ENCODE measurements around the gene POU2AF1.

Gene POU2AF1, protein sequence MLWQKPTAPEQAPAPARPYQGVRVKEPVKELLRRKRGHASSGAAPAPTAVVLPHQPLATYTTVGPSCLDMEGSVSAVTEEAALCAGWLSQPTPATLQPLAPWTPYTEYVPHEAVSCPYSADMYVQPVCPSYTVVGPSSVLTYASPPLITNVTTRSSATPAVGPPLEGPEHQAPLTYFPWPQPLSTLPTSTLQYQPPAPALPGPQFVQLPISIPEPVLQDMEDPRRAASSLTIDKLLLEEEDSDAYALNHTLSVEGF

DNA sequence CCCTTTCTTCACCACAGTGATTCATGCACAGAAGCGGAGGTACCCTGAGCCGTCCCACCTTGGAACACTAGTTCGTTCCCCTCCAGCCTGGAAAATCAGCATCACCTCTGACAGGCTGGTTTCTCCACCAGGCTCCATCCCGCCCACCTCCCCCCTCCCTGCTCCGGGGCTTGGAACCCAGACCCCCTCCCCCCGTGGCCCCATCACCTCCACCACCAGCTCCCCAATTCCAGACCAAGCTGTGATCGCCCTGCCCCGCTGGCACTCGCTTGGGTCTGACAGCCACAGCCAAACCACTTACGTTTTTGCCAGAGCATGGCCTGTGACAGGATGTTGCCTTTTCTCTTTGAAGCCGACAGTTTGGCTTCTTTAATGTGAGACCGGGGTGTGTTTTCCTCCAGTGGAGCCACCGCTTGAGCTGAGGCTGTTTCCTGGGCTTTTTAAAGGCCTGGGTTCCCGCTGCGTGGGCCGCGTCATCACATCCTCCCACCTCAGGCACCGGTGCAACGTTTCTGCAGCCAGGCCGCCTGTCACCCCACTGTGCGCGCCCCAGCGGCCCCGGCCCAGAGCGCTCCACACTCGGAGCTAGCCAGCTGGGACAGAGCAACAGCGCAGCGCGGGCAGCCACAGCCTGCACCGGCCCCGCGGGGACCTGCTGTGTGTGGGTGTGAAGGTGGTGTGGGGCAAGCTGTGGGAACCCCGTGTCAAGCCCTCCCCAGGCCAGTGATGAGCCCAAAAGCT is at the start of gene POU2AF1:
POU2AF1 (minus strand) TSS at position 415 of the 741 bp plus-strand sequence; CDS start at position 317, 98 bp downstream.
- H3K4me3 ChIP-seq: no peak within 1 kb of the TSS
- no peaks in the 10 kb centered on the region for H3K27me3 ChIP-seq (ENCODE audit: low read depth)
- H3K4me1 ChIP-seq: no peaks in the 10 kb centered on the region
- in situ Hi-C loops (cut with MboI; ENCODE audit: low sequenced_read_pairs): no loop called here
- no peaks in the 10 kb centered on the region for H3K36me3 ChIP-seq (replicated peaks)
- DNase-seq (ENCODE audit: low spot score in 2 of 2): no peak
- H3K9me3 ChIP-seq: no peaks in the 10 kb centered on the region

GRCh38 chr11:111428113-111428876 is 49.2 kb upstream of the POU2AF1 start:
- DNase-seq (ENCODE audit: low spot score in 2 of 2): no peak

GRCh38 chr11:111427471-111427912 is 48.4 kb upstream of the POU2AF1 start:
- DNase-seq (ENCODE audit: low spot score in 2 of 2): peak; percentile 66 to 68
- in situ Hi-C loops (cut with MboI; ENCODE audit: low sequenced_read_pairs): no loop called here

More at GRCh38 chr11:111428113-111428876, 49.2 kb upstream of the POU2AF1 start:
- no peak overlapping the region for H3K4me3 ChIP-seq
- in situ Hi-C loops (cut with MboI; ENCODE audit: low sequenced_read_pairs): no loop called here
- no peaks in the 10 kb centered on the region; the same call in 1 of the 2 replicates for H3K9me3 ChIP-seq
- H3K36me3 ChIP-seq (replicated peaks): no peaks in the 10 kb centered on the region
- H3K27me3 ChIP-seq (ENCODE audit: low read depth): 0 out of 2 replicates have a peak, but pooled peaks cover 4% of the 10 kb centered on the region
- H3K4me1 ChIP-seq: peaks cover 7% of the 10 kb centered on the region; the same call in 1 of the 2 replicates

GRCh38 chr11:111426617-111427016 is 47.5 kb upstream of the POU2AF1 start:
- in situ Hi-C loops (cut with MboI; ENCODE audit: low sequenced_read_pairs): no loop called here
- H3K9me3 ChIP-seq: no peaks in the 10 kb centered on the region

More at GRCh38 chr11:111427471-111427912, 48.4 kb upstream of the POU2AF1 start:
- no peak overlapping the region for H3K4me3 ChIP-seq
- peaks cover 7% of the 10 kb centered on the region; the same call in 1 of the 2 replicates for H3K4me1 ChIP-seq
- no peaks in the 10 kb centered on the region for H3K36me3 ChIP-seq (replicated peaks)
- 0 out of 2 replicates have a peak, but pooled peaks cover 4% of the 10 kb centered on the region for H3K27me3 ChIP-seq (ENCODE audit: low read depth)
- no peaks in the 10 kb centered on the region; the same call in 1 of the 2 replicates for H3K9me3 ChIP-seq

DNA sequence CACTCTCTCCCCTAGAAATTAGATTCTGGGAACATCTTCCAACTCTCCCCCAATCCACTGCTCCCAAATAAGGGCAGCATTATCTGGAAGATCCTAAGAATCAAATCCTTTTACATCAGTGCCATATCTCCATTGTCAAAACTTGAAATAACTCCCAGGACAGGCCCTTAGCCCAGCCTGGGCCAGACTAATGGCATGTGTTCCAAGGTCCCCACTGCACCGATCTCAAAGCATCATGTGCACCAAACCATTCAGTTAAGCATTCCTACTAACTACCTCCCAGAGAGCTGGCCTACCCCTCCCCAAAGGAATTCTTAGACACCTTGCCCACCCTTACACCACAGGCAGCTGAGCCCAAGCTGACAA is 44.2 kb upstream of the POU2AF1 start:
- Histone ChIP-seq H3K9me3 (no peaks in the 10 kb centered on the region), H3K36me3 (replicated peaks) (no peaks in the 10 kb centered on the region), H3K4me1 (peaks cover 7% of the 10 kb centered on the region; the same call in 1 of the 2 replicates), H3K4me3 (no peak overlapping the region), H3K27me3 (ENCODE audit: low read depth) (no peaks in the 10 kb centered on the region)
- no peak for DNase-seq (ENCODE audit: low spot score in 2 of 2)
- in situ Hi-C loops (cut with MboI; ENCODE audit: low sequenced_read_pairs): no loop called here

More at GRCh38 chr11:111426617-111427016, 47.5 kb upstream of the POU2AF1 start:
- DNase-seq (ENCODE audit: low spot score in 2 of 2): no peak
- Histone ChIP-seq H3K36me3 (replicated peaks) (no peaks in the 10 kb centered on the region), H3K27me3 (ENCODE audit: low read depth) (0 out of 2 replicates have a peak, but pooled peaks cover under 1% of the 10 kb centered on the region), H3K4me1 (peaks cover 7% of the 10 kb centered on the region; the same call in 1 of the 2 replicates), H3K4me3 (no peak overlapping the region)

GRCh38 chr11:111422494-111423249 is 43.6 kb upstream of the POU2AF1 start:
- in situ Hi-C loops (cut with MboI; ENCODE audit: low sequenced_read_pairs): no loop called here
- H3K9me3 ChIP-seq: no peaks in the 10 kb centered on the region

DNA sequence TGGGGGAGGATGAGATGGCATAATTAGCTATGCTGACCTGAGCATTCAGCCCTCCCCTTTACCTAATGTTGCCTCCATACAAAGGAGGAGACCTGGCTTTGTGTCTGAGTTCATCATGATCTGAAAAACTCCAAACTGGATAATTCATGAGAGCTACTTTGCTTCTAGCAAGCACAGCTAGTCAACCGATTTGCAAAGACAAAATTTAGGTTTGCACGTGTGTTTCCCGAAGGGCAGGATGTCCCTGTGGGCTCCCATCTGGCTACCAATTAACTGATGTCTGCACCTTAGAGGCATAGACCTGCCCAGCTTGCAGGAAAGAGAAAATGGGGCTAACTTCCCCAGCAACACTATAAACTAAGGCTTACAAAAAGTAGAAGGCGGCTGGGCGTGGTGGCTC is 42.2 kb upstream of the POU2AF1 start:
- Histone ChIP-seq H3K9me3 (no peaks in the 10 kb centered on the region), H3K27me3 (ENCODE audit: low read depth) (no peaks in the 10 kb centered on the region), H3K4me3 (no peak overlapping the region), H3K36me3 (replicated peaks) (no peaks in the 10 kb centered on the region), H3K4me1 (no peaks in the 10 kb centered on the region)
- DNase-seq (ENCODE audit: low spot score in 2 of 2): no peak
- in situ Hi-C loops (cut with MboI; ENCODE audit: low sequenced_read_pairs): no loop called here

More at GRCh38 chr11:111422494-111423249, 43.6 kb upstream of the POU2AF1 start:
- Histone ChIP-seq H3K4me1 (peaks cover 5% of the 10 kb centered on the region; the same call in 1 of the 2 replicates), H3K36me3 (replicated peaks) (no peaks in the 10 kb centered on the region), H3K27me3 (ENCODE audit: low read depth) (no peaks in the 10 kb centered on the region), H3K4me3 (no peak overlapping the region)
- peak; percentile 26 to 68 for DNase-seq (ENCODE audit: low spot score in 2 of 2)

GRCh38 chr11:111419641-111420327 is 40.7 kb upstream of the POU2AF1 start:
- no peaks in the 10 kb centered on the region for H3K9me3 ChIP-seq
- no peak for DNase-seq (ENCODE audit: low spot score in 2 of 2)
- in situ Hi-C loops (cut with MboI; ENCODE audit: low sequenced_read_pairs): no loop called here
- H3K4me1 ChIP-seq: no peaks in the 10 kb centered on the region
- H3K27me3 ChIP-seq (ENCODE audit: low read depth): no peaks in the 10 kb centered on the region
- no peaks in the 10 kb centered on the region for H3K36me3 ChIP-seq (replicated peaks)
- H3K4me3 ChIP-seq: no peak overlapping the region

DNA sequence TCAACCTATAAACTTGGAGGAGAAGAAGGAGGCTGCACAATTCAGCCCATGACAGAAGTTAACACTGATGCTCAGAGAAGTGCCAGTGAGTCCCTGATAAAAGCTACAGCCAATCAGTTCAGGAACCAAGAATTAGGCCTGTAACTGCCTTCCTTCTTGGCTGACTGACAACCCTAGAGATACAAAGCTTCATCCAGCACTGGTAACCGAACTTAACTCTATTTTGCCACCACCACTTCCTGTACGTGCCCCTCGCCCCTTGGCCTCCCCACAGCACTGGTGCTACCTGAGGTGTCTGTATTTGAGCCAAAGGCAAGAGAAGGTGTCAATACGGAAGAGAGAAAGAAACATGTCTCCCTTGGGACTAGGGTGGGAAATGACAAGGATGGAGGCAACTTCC is 40.1 kb upstream of the POU2AF1 start:
- no peak for DNase-seq (ENCODE audit: low spot score in 2 of 2)
- no peaks in the 10 kb centered on the region for H3K27me3 ChIP-seq (ENCODE audit: low read depth)
- no peaks in the 10 kb centered on the region for H3K4me1 ChIP-seq
- H3K36me3 ChIP-seq (replicated peaks): no peaks in the 10 kb centered on the region
- H3K4me3 ChIP-seq: no peak overlapping the region
- H3K9me3 ChIP-seq: no peaks in the 10 kb centered on the region
- in situ Hi-C loops (cut with MboI; ENCODE audit: low sequenced_read_pairs): no loop called here

DNA sequence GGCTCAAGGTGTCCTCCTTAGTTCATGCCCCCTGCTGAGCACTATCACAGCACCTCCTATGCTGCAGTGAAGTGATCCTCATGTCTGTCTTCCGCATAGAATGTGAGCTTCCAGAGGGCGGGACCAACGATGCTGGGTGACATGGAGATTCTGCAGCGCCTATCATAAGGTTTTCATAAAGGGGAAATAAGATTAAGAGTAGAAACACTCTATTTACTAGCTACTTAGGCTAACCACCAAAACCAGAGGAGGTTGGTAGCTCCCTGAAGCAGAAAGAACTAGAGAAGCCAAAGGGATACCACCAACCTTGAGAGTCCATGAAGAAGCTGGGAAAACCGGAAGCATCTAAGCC is 39.3 kb upstream of the POU2AF1 start:
- Histone ChIP-seq H3K36me3 (replicated peaks) (no peaks in the 10 kb centered on the region), H3K27me3 (ENCODE audit: low read depth) (peaks cover 1% of the 10 kb centered on the region; the same call in 1 of the 2 replicates), H3K9me3 (no peaks in the 10 kb centered on the region), H3K4me3 (no peak overlapping the region), H3K4me1 (no peaks in the 10 kb centered on the region)
- in situ Hi-C loops (cut with MboI; ENCODE audit: low sequenced_read_pairs): no loop called here
- no peak for DNase-seq (ENCODE audit: low spot score in 2 of 2)

- Histone ChIP-seq H3K4me1 (no peaks in the 10 kb centered on the region), H3K27me3 (ENCODE audit: low read depth) (peaks cover 6% of the 10 kb centered on the region; the same call in 1 of the 2 replicates), H3K36me3 (replicated peaks) (no peaks in the 10 kb centered on the region), H3K4me3 (no peak overlapping the region), H3K9me3 (no peaks in the 10 kb centered on the region)
- in situ Hi-C loops (cut with MboI; ENCODE audit: low sequenced_read_pairs): no loop called here
- no peak for DNase-seq (ENCODE audit: low spot score in 2 of 2)
Observed at GRCh38 chr11:111417766-111418435, 38.8 kb upstream of the POU2AF1 start.
